ENCODE data around the gene E2F8. TPM values are rescaled to one million over a fixed set of nuclear protein-coding genes. Genes with fewer than 3 reads are reported as not detected.

Gene E2F8
- total RNA-seq, 1 experiment from 2014 or later = 11.3 TPM

GRCh38 chr11:19209617-19210370, 31.0 kb downstream of the E2F8 start:
- Histone ChIP-seq H2AK5ac (ENCODE audit: insufficient read length, low read length) (no peak overlapping the region), H3K18ac (ENCODE audit: insufficient read length, low read depth, low read length) (no peak overlapping the region), H3K79me1 (ENCODE audit: insufficient read depth, low read depth, low read length, poor library complexity, severe bottlenecking) (no peaks in the 10 kb centered on the region), H4K8ac (replicated peaks; ENCODE audit: insufficient read length, low read depth, low read length) (no peak overlapping the region), H2BK120ac (ENCODE audit: low read depth, low read length, poor library complexity, severe bottlenecking) (no peak overlapping the region), H3K27me3 (ENCODE audit: insufficient read depth, low read length) (no peaks in the 10 kb centered on the region), H3K23me2 (ENCODE audit: insufficient read length, low read depth, low read length, poor library complexity, severe bottlenecking) (no peaks in the 10 kb centered on the region), H3K9ac (ENCODE audit: extremely low read depth, insufficient read length, low read length) (no peak overlapping the region), H3T11ph (ENCODE audit: low read length) (no peak overlapping the region), H4K20me1 (ENCODE audit: control insufficient read depth, insufficient read depth, insufficient read length) (no peaks in the 10 kb centered on the region), H3K4ac (ENCODE audit: low read depth, low read length) (no peak overlapping the region), H3K23ac (ENCODE audit: insufficient read length, low read depth, low read length) (no peak overlapping the region), H3K9me3 (ENCODE audit: control insufficient read depth, low read depth, low read length) (no peaks in the 10 kb centered on the region), H3K27ac (ENCODE audit: insufficient read length, low read depth, low read length) (no peak overlapping the region), H3K4me2 (ENCODE audit: insufficient read depth, insufficient read length, low read length) (no peak overlapping the region), H3K4me1 (ENCODE audit: insufficient read depth, low read length) (no peaks in the 10 kb centered on the region), H2AFZ (ENCODE audit: low read length) (no peak overlapping the region), H3K79me2 (ENCODE audit: insufficient read depth, low read length) (no peaks in the 10 kb centered on the region), H4K91ac (ENCODE audit: insufficient read length, low read depth, low read length) (no peak overlapping the region), H3K14ac (ENCODE audit: insufficient read depth, low read length) (no peak overlapping the region), H4K5ac (ENCODE audit: insufficient read length, low read depth, low read length) (no peak overlapping the region), H2BK20ac (ENCODE audit: low read depth, low read length, poor library complexity, severe bottlenecking) (no peak overlapping the region), H2BK5ac (ENCODE audit: insufficient read length, low read length) (no peak overlapping the region), H2BK12ac (ENCODE audit: insufficient read length, low read depth, low read length) (no peak overlapping the region), H2BK15ac (ENCODE audit: low read depth, low read length) (no peak overlapping the region), H3K56ac (ENCODE audit: insufficient read length, low read depth, low read length) (no peak overlapping the region)
- no CpG with 5 or more reads among the region's 4 CpGs for WGBS (ENCODE audit: extremely low coverage, insufficient read length, low lambda C conversion rate)
- Mint-ChIP-seq H3K36me3 (ENCODE audit: insufficient read depth in 1 of 3, low read depth in 3 of 3) (no peaks in the 10 kb centered on the region), H3K9me3 (no peaks in the 10 kb centered on the region), H3K4me3 (no peak overlapping the region), H3K4me1 (peaks cover 12 to 14% of the 10 kb centered on the region in 2 experiments), H3K27me3 (ENCODE audit: low read depth) (peaks cover 4% of the 10 kb centered on the region), H3K27ac (no peak overlapping the region; a peak in 1 of 7 replicates)
- DNase-seq = no peak
- TF ChIP-seq, protein P1, sequence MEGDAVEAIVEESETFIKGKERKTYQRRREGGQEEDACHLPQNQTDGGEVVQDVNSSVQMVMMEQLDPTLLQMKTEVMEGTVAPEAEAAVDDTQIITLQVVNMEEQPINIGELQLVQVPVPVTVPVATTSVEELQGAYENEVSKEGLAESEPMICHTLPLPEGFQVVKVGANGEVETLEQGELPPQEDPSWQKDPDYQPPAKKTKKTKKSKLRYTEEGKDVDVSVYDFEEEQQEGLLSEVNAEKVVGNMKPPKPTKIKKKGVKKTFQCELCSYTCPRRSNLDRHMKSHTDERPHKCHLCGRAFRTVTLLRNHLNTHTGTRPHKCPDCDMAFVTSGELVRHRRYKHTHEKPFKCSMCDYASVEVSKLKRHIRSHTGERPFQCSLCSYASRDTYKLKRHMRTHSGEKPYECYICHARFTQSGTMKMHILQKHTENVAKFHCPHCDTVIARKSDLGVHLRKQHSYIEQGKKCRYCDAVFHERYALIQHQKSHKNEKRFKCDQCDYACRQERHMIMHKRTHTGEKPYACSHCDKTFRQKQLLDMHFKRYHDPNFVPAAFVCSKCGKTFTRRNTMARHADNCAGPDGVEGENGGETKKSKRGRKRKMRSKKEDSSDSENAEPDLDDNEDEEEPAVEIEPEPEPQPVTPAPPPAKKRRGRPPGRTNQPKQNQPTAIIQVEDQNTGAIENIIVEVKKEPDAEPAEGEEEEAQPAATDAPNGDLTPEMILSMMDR (conservative IDR thresholded peaks at IDR 0.05) = no peak
